Measurements from ENCODE around the gene RSBN1L.

DNA sequence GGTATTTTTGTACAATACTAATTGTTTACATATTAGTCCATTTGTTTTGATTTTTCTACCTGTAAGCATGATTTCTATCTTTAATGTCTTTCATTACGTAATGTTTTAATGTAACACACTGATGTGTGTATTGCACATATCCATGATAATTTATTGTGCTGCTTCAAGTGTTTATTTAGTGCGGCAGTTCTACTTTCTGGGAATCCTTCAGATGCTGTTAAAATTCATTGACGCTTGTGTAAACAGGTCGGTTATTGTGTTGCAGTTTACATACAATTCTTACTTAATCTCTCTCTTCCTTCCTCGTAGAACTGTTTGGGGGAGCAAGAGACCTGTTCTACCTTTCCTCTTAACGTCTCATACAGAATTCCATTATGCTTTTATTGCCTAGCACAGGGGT is 95.1 kb downstream of the RSBN1L start:
- no peak for TF ChIP-seq EZH2 (IDR thresholded peaks at IDR 0.05; ENCODE audit: borderline replicate concordance, low read depth, low read length, poor library complexity, severe bottlenecking)
- TF ChIP-seq, protein P1, sequence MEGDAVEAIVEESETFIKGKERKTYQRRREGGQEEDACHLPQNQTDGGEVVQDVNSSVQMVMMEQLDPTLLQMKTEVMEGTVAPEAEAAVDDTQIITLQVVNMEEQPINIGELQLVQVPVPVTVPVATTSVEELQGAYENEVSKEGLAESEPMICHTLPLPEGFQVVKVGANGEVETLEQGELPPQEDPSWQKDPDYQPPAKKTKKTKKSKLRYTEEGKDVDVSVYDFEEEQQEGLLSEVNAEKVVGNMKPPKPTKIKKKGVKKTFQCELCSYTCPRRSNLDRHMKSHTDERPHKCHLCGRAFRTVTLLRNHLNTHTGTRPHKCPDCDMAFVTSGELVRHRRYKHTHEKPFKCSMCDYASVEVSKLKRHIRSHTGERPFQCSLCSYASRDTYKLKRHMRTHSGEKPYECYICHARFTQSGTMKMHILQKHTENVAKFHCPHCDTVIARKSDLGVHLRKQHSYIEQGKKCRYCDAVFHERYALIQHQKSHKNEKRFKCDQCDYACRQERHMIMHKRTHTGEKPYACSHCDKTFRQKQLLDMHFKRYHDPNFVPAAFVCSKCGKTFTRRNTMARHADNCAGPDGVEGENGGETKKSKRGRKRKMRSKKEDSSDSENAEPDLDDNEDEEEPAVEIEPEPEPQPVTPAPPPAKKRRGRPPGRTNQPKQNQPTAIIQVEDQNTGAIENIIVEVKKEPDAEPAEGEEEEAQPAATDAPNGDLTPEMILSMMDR (conservative IDR thresholded peaks at IDR 0.05; ENCODE audit: low read depth, low read length), result no peak
